Measurements from ENCODE around the gene OR6C70.

The OR6C70 gene

GRCh38 chr12:55420307-55420962 lies 49.5 kb downstream of the OR6C70 start:
- DNase-seq (ENCODE audit: extremely low read depth in 1 of 2, low read depth in 1 of 2): no peak

All from activated CD8-positive, alpha-beta memory T cell treated with anti-CD3 and anti-CD28 coated beads for 1 hour (primary cell).